ENCODE data around the gene NFYB.

DNA sequence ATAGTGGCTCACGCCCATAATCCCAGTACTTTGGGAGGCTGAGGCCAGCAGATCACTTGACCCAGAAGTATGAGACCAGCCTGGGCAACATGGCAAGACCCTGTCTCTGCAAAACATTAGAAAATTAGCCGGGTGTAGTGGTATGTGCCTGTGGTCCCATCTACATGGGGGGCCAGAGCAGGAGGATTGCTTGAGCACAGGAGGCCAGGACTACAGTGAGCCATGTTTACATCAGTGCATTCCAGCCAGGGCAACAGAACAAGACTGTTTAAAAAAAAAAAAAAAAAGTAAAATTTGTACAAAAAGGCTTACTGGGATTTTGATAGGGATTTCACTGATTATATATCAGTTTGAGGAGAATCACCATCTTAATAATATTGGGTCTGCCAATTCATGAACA is 65.9 kb downstream of the NFYB start:
- TF ChIP-seq POLR2A (IDR thresholded peaks at IDR 0.05), result no peak
- no peak for TF ChIP-seq CTCF (IDR thresholded peaks at IDR 0.05)
- no peak for TF ChIP-seq POLR2AphosphoS5 (IDR thresholded peaks at IDR 0.05)
